Measurements from ENCODE around the gene CD300H.

CD300H gene

GRCh38 chr17:74513987-74514631, 53.2 kb downstream of the CD300H start:
- no peak for TF ChIP-seq RARB (CRISPR knock-in tag; IDR thresholded peaks at IDR 0.05)
- no peak for TF ChIP-seq CSRNP3 (CRISPR knock-in tag; IDR thresholded peaks at IDR 0.05)
- no peak for TF ChIP-seq TCF4 (CRISPR knock-in tag; IDR thresholded peaks at IDR 0.05; ENCODE audit: borderline replicate concordance)
- no peak for TF ChIP-seq BACH2 (CRISPR knock-in tag; IDR thresholded peaks at IDR 0.05; ENCODE audit: borderline replicate concordance)
- TF ChIP-seq OSR1 (CRISPR knock-in tag; IDR thresholded peaks at IDR 0.05), result no peak
- TF ChIP-seq, protein P1, sequence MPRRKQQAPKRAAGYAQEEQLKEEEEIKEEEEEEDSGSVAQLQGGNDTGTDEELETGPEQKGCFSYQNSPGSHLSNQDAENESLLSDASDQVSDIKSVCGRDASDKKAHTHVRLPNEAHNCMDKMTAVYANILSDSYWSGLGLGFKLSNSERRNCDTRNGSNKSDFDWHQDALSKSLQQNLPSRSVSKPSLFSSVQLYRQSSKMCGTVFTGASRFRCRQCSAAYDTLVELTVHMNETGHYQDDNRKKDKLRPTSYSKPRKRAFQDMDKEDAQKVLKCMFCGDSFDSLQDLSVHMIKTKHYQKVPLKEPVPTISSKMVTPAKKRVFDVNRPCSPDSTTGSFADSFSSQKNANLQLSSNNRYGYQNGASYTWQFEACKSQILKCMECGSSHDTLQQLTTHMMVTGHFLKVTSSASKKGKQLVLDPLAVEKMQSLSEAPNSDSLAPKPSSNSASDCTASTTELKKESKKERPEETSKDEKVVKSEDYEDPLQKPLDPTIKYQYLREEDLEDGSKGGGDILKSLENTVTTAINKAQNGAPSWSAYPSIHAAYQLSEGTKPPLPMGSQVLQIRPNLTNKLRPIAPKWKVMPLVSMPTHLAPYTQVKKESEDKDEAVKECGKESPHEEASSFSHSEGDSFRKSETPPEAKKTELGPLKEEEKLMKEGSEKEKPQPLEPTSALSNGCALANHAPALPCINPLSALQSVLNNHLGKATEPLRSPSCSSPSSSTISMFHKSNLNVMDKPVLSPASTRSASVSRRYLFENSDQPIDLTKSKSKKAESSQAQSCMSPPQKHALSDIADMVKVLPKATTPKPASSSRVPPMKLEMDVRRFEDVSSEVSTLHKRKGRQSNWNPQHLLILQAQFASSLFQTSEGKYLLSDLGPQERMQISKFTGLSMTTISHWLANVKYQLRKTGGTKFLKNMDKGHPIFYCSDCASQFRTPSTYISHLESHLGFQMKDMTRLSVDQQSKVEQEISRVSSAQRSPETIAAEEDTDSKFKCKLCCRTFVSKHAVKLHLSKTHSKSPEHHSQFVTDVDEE (CRISPR knock-in tag; IDR thresholded peaks at IDR 0.05), result no peak
- TF ChIP-seq PPARA (CRISPR knock-in tag; IDR thresholded peaks at IDR 0.05; ENCODE audit: borderline replicate concordance), result no peak
- TF ChIP-seq GLIS3 (CRISPR knock-in tag; IDR thresholded peaks at IDR 0.05), result no peak
- TF ChIP-seq ZFP30 (CRISPR knock-in tag; IDR thresholded peaks at IDR 0.05), result no peak
- no peak for TF ChIP-seq PATZ1 (CRISPR knock-in tag; IDR thresholded peaks at IDR 0.05; ENCODE audit: borderline replicate concordance)
- no peak for TF ChIP-seq ZNF565 (CRISPR knock-in tag; conservative IDR thresholded peaks at IDR 0.05; ENCODE audit: low read depth)
- no peak for TF ChIP-seq ESRRG (CRISPR knock-in tag; IDR thresholded peaks at IDR 0.05)
- TF ChIP-seq ZNF8 (CRISPR knock-in tag; IDR thresholded peaks at IDR 0.05), result no peak
- TF ChIP-seq ZC3H10 (CRISPR knock-in tag; IDR thresholded peaks at IDR 0.05), result no peak
- no peak for TF ChIP-seq ZNF70 (CRISPR knock-in tag; IDR thresholded peaks at IDR 0.05)
- ATAC-seq, result no peak

GRCh38 chr17:74512624-74513091, 54.7 kb downstream of the CD300H start:
- TF ChIP-seq ISL1 (CRISPR knock-in tag; IDR thresholded peaks at IDR 0.05), result no peak
- no peak for TF ChIP-seq PPARA (CRISPR knock-in tag; IDR thresholded peaks at IDR 0.05; ENCODE audit: borderline replicate concordance)
- TF ChIP-seq ZNF70 (CRISPR knock-in tag; IDR thresholded peaks at IDR 0.05), result no peak
- no peak for TF ChIP-seq CSRNP3 (CRISPR knock-in tag; IDR thresholded peaks at IDR 0.05)
- TF ChIP-seq, protein P2, sequence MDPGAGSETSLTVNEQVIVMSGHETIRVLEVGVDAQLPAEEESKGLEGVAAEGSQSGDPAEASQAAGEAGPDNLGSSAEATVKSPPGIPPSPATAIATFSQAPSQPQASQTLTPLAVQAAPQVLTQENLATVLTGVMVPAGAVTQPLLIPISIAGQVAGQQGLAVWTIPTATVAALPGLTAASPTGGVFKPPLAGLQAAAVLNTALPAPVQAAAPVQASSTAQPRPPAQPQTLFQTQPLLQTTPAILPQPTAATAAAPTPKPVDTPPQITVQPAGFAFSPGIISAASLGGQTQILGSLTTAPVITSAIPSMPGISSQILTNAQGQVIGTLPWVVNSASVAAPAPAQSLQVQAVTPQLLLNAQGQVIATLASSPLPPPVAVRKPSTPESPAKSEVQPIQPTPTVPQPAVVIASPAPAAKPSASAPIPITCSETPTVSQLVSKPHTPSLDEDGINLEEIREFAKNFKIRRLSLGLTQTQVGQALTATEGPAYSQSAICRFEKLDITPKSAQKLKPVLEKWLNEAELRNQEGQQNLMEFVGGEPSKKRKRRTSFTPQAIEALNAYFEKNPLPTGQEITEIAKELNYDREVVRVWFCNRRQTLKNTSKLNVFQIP (CRISPR knock-in tag; IDR thresholded peaks at IDR 0.05; ENCODE audit: borderline replicate concordance, low read depth), result no peak
- TF ChIP-seq, protein P1 (CRISPR knock-in tag; IDR thresholded peaks at IDR 0.05), result no peak
- TF ChIP-seq ARNTL (CRISPR knock-in tag; IDR thresholded peaks at IDR 0.05; ENCODE audit: borderline replicate concordance, low read depth), result no peak
- TF ChIP-seq BACH2 (CRISPR knock-in tag; IDR thresholded peaks at IDR 0.05; ENCODE audit: borderline replicate concordance), result no peak
- TF ChIP-seq, protein P3, sequence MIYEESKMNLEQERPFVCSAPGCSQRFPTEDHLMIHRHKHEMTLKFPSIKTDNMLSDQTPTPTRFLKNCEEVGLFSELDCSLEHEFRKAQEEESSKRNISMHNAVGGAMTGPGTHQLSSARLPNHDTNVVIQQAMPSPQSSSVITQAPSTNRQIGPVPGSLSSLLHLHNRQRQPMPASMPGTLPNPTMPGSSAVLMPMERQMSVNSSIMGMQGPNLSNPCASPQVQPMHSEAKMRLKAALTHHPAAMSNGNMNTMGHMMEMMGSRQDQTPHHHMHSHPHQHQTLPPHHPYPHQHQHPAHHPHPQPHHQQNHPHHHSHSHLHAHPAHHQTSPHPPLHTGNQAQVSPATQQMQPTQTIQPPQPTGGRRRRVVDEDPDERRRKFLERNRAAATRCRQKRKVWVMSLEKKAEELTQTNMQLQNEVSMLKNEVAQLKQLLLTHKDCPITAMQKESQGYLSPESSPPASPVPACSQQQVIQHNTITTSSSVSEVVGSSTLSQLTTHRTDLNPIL (CRISPR knock-in tag; IDR thresholded peaks at IDR 0.05; ENCODE audit: low read depth), result no peak
- no peak for TF ChIP-seq ESRRG (CRISPR knock-in tag; IDR thresholded peaks at IDR 0.05)
- no peak for TF ChIP-seq ZNF8 (CRISPR knock-in tag; IDR thresholded peaks at IDR 0.05)
- no peak for TF ChIP-seq PATZ1 (CRISPR knock-in tag; IDR thresholded peaks at IDR 0.05; ENCODE audit: borderline replicate concordance)
- no peak for TF ChIP-seq ZFP30 (CRISPR knock-in tag; IDR thresholded peaks at IDR 0.05)
- no peak for TF ChIP-seq ZC3H10 (CRISPR knock-in tag; IDR thresholded peaks at IDR 0.05)
- no peak for TF ChIP-seq ZFP3 (CRISPR knock-in tag; IDR thresholded peaks at IDR 0.05)
- no peak for TF ChIP-seq SNAI2 (CRISPR knock-in tag; IDR thresholded peaks at IDR 0.05)
- no peak for ATAC-seq
